LHCN-M2 (cell line): ENCODE measurements around the gene TXNIP. TPM values are rescaled to one million over a fixed set of nuclear protein-coding genes. Genes with fewer than 3 reads are reported as not detected.
A peak's percentile ranks its signal among the peaks of the same experiment; 100 is the strongest.
"Not testable (repeated sequence)": the region's sequence is repeated elsewhere in the genome, so short reads cannot be mapped to it uniquely, and the experiment has no call there.

Source experiments
- DNase-seq: peaks from one replicate; pipeline ENCODE4 v3.0.0-alpha.2; 2012; ENCODE audit warnings: low read depth
- polyA plus RNA-seq: library from polyadenylated mRNA; unstranded; fragments of >200 nt; gene quantifications from one replicate; pipeline ENCODE4 v1.2.1, GENCODE V29; 2012; ENCODE audit warnings: missing spikeins
- total RNA-seq: library from RNA; depleted of rRNA; stranded (reverse); fragments of >200 nt; gene quantifications from 2 replicates; pipeline ENCODE4 v1.2.3, GENCODE V29; 2014; rRNA removed

Gene TXNIP
- 104 and 114 TPM in 2 replicates for total RNA-seq
- 32.7 TPM for polyA plus RNA-seq

DNA sequence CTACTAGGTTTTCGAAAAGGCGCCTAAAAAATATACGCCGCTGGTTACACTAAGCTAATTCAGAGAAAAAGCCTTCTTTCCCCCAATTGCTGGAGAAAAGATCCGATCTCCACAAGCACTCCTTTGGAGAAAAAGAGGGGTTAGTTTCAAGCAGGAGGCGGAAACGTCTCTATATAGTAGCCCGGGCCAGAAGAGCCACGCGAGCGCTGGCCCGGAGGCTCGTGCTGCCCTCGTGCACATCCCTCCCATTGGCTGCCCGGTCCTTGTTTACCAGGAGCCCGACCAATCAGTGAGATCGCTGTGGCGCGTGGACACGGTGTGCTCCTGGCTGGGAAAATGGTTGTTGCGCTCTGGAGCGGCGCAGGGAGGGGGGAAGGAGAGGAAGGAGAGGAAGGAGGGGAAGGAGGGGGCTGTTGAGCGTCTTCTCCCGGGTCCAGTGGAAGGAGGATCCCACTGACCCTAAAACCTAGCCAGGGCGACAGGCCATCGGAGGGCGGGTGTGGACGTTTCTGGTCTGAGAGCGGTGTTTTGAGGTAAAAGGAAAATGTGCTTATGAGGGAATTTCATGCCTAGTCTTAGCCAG lies at the start of gene TXNIP:
Gene TXNIP (minus strand): TSS at position 147 of the 583 bp plus-strand sequence. CDS start 313 bp downstream, outside the sequence.
- peak; percentile 97 for DNase-seq

GRCh38 chr1:146039844-146040194 lies 43.4 kb upstream of the TXNIP start:
- DNase-seq, result peak; percentile 7

- peak; percentile 90 for DNase-seq
These were observed 40.7 kb upstream of the TXNIP start for GRCh38 chr1:146036965-146037646.

- no peak for DNase-seq
These were observed 40.0 kb upstream of the TXNIP start for GRCh38 chr1:146036241-146036964.

DNA sequence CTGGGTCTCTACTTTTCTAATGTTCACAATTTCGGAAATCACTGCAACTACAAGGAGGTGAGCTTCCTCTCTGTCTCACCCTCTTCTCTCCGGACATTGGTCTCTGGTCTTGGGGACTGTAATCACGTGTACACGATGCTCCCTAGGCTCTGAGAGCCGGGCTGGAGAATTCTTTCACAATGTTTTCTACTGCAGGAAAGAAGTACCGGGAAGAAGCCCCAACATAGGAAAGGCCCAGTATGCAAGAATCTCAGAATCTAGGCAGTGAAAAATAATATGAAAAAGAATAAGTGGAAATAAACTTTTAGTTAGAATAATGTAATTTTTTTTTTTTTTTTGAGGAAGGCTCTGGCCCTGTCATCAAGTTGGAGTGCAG lies 38.7 kb upstream of the TXNIP start:
- DNase-seq, result no peak

GRCh38 chr1:146032631-146033219 lies 36.3 kb upstream of the TXNIP start:
- peak; percentile 64 for DNase-seq

DNA sequence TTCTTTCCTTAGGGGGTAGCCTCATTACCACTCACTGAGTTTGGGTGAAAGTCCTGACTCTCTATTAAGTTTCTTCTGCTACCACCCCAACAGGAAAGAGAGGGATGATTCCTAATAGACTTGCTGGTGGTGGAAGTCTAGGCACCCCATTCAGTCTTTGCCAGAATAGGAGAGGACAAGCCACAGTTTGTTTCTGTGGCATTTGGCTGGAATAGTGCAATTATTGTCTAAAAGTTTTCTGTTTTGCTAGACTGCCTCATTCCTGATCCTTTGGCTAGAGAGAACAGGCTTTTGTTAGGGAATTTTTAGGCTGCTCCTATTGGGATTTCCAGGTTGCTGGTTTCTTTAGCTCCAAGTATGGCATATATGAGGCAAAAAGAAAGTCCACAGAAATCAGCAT lies 35.1 kb upstream of the TXNIP start:
- no peak for DNase-seq

- DNase-seq, result no peak
These were observed 32.7 kb upstream of the TXNIP start for GRCh38 chr1:146029117-146029516.

GRCh38 chr1:146026650-146027049 lies 30.3 kb upstream of the TXNIP start:
- not testable (repeated sequence) for DNase-seq

DNA sequence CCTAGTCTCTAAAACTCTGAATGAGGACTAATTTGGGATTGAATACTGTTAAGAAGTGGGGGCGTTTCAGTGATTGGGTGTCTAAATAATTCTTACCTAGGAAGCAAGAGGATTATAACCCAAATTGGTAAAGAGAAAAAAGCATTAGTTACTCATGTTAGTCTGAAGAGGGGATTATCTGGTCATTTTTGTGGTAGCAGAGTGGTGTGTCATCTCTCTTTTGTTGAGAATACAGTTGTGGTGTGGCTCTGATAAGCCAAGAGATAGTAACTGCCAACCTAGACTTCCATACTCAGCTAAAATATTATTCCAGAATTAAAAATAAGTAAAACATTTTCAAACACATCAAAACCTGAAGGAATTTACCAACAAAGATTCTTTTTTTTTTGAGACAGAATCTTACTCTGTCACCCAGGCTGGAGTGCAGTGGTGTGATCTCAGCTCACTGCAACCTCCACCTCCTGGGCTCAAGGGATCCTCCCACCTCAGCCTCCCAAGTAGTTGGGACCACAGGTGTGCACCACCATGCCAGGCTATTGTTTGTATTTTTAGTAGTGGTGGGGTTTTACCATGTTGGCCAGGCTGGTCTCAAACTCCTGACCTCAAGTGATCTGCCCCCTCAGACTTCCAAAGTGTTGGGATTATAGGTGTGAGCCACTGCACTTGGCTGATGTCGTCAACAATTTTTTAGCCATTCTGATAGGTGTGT lies 29.6 kb upstream of the TXNIP start:
- peak; percentile 47 for DNase-seq

DNA sequence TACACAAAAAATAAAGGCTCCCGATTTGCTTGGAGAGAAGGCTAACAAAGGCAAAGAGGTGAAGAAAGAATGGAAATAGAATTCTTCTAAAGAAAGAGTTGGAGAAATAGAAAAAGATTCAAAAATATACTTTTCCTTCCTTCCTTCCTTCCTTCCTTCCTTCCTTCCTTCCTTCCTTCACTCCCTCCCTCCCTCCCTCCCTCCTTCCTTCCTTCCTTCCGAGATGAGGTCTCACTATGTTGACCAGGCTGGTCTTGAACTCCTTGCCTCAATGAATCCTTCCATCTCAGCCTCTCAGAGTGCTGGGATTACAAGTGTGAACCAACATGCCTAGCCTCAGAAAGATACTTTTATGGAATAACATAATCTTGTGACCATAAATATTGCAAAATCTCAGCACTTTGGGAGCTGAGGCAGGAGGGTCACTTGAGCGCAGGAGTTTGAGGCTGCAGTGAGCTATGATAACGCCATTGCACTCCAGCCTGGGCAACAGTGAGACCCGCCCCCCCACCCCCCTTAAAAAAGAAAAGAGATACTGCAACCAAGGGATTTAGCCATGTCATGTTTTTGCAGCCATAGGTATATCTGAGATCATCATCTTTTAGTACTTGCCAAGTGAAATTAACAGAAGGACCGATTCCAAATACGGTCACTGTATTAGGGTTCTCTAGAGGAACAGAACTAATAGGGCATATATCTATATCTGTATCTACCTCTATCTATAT lies 26.2 kb upstream of the TXNIP start:
- DNase-seq, result no peak

DNA sequence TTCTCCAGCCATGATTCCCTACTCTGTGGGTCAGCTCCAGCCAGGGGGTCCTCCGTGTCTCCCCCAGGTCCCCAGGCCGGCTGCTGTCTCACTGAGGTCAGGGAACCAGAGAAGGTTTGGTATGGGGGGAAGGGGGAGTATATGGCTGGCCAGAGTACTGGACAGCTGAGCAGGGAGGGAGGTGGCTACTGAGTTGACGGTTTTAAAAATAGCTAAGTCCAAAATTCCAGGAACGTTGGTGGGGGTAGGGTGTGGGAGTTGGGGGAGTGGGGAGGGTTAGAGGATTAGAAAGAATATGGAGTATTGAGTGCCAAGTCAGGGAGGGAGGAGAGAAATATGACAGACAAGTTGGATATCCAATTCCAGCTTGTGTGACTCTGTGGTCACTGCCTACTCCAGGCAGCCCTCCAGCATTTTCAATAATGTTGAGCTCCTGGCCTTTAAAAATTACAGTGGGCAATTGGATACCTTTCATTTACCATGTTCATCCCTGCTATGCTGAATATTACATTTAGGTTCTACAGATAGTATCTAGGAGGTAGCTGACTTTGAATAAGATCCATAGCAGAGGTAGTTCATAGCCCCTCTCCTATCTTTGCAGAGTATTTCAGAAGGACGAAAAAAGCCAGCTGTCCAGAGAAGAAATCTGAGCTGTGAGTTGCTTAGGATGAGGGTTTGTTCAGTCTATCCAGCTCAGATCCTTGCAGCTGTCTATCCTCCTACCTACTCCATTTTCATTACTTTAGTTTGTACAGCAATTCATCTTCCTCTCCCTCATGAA lies 25.4 kb upstream of the TXNIP start, which contains the start of gene HJV:
Gene HJV (minus strand): TSS at position 114 of the 781 bp plus-strand sequence. CDS start 1,504 bp downstream, outside the sequence.
- DNase-seq, result peak; percentile 75

DNA sequence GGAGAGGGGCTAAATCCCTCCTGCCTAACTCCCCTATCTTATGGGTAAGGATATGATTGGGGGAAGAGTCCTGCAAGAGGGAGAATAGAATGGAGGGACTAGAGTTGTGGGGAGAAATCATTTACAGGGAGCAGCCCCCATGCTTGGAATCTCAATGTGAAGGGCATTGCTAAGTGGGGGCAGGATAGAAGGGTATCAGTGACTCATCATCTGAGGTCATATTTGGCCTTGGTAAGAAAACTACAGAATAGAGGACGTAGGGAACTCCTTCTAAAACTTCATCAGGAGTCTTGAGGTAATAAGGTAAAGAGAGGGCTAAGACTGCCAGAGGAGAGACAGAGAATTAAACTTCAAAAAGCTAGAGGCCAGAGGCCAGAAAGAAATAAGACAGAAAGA lies 24.7 kb upstream of the TXNIP start:
- DNase-seq, result no peak

GRCh38 chr1:146020058-146021049 lies 24.0 kb upstream of the TXNIP start:
- DNase-seq, result no peak

DNA sequence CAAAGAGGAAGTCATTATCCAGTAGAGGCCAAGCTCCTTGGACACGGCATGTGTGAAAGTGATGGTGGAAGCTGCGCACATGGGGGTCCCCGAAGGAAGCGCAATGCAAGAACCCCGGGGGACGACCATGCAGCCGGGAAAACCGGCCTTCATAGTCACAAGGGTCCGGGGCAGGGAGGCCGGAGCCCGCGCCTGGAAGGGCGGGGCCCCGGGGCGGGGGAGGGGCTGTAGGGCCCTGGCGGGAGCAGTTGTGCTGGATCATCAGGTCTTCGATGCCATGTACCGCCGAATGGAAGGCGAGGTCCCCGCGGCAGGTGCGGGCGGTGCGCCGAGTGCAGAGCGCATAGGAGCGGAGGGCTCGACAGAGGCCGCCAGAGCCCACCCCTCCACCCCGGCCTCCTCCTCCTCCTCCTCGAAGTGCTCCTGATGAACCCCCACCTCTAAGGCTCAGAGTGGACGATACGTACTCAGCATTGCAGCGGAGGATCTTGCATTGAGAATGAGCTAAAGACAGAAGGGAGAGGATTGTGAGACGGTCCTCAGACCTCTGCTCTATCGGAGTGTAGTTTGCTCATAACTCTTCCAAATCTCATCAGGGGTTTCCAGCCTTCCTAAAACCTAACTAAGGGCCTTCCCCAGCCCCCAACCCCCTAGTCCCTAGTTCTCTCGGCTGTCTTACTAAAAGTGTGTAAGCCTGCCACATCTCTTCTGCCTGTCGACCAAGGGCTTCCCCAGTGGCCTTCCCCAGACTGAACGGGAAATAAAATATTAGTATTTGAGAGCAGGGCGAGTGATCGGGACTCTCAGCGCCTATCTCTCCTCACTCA lies 23.1 kb upstream of the TXNIP start:
- no peak for DNase-seq

DNA sequence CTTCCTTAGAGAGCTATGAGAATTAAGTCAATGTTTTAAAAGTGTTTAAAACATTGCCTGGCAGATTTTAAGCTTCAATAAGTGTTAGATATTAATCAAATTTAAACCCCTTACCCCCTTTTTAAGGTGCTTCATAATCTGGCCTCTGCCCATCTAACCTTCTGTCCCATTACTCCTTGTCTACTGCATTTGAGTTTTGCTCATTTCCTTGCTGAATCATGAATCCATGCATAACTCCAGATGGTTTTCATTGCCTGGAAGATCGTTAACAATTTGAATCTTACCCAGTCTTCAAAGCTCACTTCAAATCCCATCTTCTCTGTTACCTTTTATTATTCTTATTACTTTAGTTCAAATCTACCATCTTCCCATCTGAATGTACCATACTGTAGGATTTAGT lies 20.5 kb upstream of the TXNIP start:
- DNase-seq, result no peak

DNA sequence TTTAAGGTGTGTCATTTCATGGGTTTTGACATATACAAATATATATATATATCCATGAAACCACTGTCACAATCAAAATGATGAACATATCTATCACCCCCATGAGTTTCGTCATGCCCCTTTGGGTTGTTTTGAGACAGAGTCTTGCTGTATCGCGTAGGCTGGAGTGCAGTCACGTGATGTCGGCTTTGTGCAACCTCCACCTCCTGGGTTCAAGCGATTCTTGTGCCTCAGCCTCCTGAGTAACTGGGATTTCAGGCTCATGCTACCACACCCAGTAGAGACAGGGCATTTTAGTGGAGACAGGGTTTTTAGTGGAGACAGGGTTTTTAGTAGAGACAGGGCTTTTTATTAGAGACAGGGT lies 17.2 kb upstream of the TXNIP start:
- DNase-seq, result no peak
